GM12878 (cell line): ENCODE results near the gene SLC2A8.

Experiments
- CTCF ChIP-seq, 3 experiments: IDR thresholded peaks in 2 of 3; conservative IDR thresholded peaks in 1 of 3; 2 replicates each; pipeline ENCODE4 v1.5.1; 2011; ENCODE audit warnings: low read depth in 3 of 3, low read length in 3 of 3, mild to moderate bottlenecking in 3 of 3, control low read depth in 2 of 3, moderate library complexity in 2 of 3, inconsistent platforms in 1 of 3, mixed read lengths in 1 of 3; ENCODE audit not compliant: control insufficient read depth in 2 of 3, insufficient read depth in 1 of 3; ENCODE audit errors: extremely low read depth in 1 of 3
- ELK1 ChIP-seq: IDR thresholded peaks from 2 replicates; pipeline ENCODE4 v1.6.1; 2012; ENCODE audit warnings: low read depth, low read length, improper control_type of control experiment
- IRF3 ChIP-seq: fragments of 450-650 bp; IDR thresholded peaks from 2 replicates; pipeline ENCODE4 v1.6.1; 2014; ENCODE audit warnings: mild to moderate bottlenecking
- POLR2A ChIP-seq: IDR thresholded peaks from 2 replicates; pipeline ENCODE4 v1.6.1; 2011; ENCODE audit warnings: low read depth, mild to moderate bottlenecking, low read length
- TAF1 ChIP-seq: IDR thresholded peaks from 2 replicates; pipeline ENCODE4 v1.6.1; 2011; ENCODE audit warnings: mild to moderate bottlenecking, low read depth, low read length, borderline replicate concordance

- no peak for TF ChIP-seq POLR2A
- no peak for TF ChIP-seq CTCF (IDR thresholded peaks at IDR 0.05 in 2 of 3, conservative IDR thresholded peaks at IDR 0.05 in 1 of 3; ENCODE audit: control insufficient read depth in 2 of 3, extremely low read depth in 1 of 3, insufficient read depth in 1 of 3, low read depth in 3 of 3, low read length in 3 of 3)
- TF ChIP-seq IRF3 = no peak
- no peak for TF ChIP-seq ELK1
- TF ChIP-seq TAF1 = no peak
These were observed 38.2 kb upstream of the SLC2A8 start for GRCh38 chr9:127358770-127359169.
